Nephron (organoid): ENCODE data around the gene PRIMA1.

Experiments
- H3K27ac Mint-ChIP-seq, 3 experiments: 2 replicates each; pipeline ENCODE4 v1.8.0; 2020; ENCODE audit warnings: mixed read lengths in 3 of 3, mild to moderate bottlenecking in 2 of 3, moderate library complexity in 1 of 3
- H3K27me3 Mint-ChIP-seq: 2 replicates; pipeline ENCODE4 v1.8.0; 2021; ENCODE audit warnings: low read depth, mild to moderate bottlenecking, moderate library complexity, mixed read lengths
- H3K36me3 Mint-ChIP-seq: 2 replicates; pipeline ENCODE4 v1.8.0; 2020; ENCODE audit warnings: low read depth, mixed read lengths
- H3K4me1 Mint-ChIP-seq: 2 replicates; pipeline ENCODE4 v1.8.0; 2020; ENCODE audit warnings: mixed read lengths
- H3K4me3 Mint-ChIP-seq, 3 experiments: 2 replicates each; pipeline ENCODE4 v1.8.0; 2020; ENCODE audit warnings: mild to moderate bottlenecking in 3 of 3, mixed read lengths in 3 of 3, moderate library complexity in 2 of 3
- H3K9me3 Mint-ChIP-seq: 2 replicates; pipeline ENCODE4 v1.8.0; 2020; ENCODE audit warnings: mixed read lengths
- TF ChIP-seq, protein P1 (sequence below), 3 experiments: fragments of 200-600 bp; sonication (generic); IDR thresholded peaks; one replicate each; pipeline ENCODE4 v1.5.0; 2021; ENCODE audit warnings: antibody characterized with exemption in 3 of 3; ENCODE audit not compliant: unreplicated experiment in 3 of 3

PRIMA1 gene

DNA sequence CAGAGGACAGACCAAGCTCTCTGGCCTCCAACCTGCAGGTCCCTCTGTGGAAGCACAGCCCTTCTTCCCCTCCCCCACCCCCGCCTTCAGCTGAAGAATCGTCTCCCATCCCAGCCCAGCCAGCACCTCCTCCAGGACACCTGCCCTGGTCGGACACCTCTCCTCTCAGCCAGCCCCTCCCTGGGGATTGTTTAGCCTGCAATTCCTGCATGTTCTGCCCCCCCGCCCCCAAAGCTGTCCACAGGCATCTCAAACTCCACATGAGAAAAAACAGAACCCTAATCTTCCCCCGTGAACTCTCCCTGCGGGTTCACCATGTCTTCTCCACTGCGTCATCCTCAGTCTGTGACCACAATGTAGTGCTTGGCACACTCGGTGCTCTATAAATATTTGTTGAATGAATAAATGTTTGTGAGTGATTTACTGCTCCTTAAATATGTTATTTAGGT is 24.1 kb downstream of the PRIMA1 start:
- Mint-ChIP-seq H3K27ac (no peak overlapping the region), H3K27me3 (peaks cover 30% of the 10 kb centered on the region), H3K36me3 (no peaks in the 10 kb centered on the region), H3K9me3 (no peaks in the 10 kb centered on the region), H3K4me3 (no peak overlapping the region), H3K4me1 (peaks cover 30% of the 10 kb centered on the region)
- TF ChIP-seq, protein P1, sequence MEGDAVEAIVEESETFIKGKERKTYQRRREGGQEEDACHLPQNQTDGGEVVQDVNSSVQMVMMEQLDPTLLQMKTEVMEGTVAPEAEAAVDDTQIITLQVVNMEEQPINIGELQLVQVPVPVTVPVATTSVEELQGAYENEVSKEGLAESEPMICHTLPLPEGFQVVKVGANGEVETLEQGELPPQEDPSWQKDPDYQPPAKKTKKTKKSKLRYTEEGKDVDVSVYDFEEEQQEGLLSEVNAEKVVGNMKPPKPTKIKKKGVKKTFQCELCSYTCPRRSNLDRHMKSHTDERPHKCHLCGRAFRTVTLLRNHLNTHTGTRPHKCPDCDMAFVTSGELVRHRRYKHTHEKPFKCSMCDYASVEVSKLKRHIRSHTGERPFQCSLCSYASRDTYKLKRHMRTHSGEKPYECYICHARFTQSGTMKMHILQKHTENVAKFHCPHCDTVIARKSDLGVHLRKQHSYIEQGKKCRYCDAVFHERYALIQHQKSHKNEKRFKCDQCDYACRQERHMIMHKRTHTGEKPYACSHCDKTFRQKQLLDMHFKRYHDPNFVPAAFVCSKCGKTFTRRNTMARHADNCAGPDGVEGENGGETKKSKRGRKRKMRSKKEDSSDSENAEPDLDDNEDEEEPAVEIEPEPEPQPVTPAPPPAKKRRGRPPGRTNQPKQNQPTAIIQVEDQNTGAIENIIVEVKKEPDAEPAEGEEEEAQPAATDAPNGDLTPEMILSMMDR (IDR thresholded peaks at IDR 0.05; ENCODE audit: unreplicated experiment in 3 of 3): no peak

DNA sequence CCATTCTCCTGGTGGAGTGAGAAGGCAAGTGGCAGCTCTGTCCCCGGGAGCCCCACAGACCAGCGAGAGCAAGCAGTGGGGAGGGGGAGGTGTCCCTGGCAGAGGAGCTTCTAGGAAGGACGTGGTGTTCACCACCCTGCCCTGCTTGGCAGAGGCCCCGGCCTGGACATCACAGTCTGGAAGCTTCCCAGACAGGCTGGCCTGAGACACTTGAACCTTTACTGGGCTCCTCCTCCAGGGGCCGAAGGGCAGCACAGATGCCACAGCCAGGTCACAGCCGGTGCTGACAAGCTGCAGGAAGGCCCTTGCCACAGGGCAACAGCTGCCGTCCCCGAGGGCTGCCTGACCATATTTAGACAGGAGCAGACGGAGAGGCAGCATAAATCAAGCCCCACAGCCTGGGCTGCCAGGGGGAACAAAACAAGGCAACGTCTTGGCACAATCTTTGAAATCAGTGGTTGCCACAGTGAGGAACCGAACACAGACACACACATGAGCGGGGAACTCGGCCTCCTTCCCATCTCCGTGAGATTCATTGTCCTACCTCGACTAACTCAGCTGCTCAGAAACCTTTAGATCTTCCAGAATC is 28.5 kb downstream of the PRIMA1 start:
- Mint-ChIP-seq H3K4me1 (peaks cover 37% of the 10 kb centered on the region), H3K27me3 (peaks cover 20% of the 10 kb centered on the region), H3K27ac (peak overlapping the region in 2 of 3 experiments; percentile 55 to 64), H3K4me3 (no peak overlapping the region), H3K36me3 (no peaks in the 10 kb centered on the region), H3K9me3 (no peaks in the 10 kb centered on the region)
- TF ChIP-seq, protein P1 (IDR thresholded peaks at IDR 0.05; ENCODE audit: unreplicated experiment in 3 of 3): no peak

DNA sequence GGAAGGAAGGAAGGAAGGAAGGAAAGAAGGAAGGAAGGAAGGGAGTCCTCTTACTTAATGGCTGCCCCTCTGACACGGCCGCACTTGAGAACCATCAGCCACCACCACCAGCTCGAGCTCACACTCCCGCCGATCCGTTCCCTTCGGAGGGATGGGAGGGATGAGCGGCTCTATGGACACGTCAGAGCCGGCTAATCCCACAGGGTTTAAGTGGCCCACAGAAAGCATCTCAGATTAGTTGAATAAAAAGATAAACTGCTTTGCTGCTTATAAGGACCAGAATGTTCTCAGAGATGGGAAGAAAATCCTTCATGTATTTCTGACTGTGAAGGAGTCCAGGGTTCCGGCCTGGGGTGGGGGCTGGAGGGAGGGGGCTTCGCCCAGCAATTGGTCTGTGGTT is 31.1 kb downstream of the PRIMA1 start:
- Mint-ChIP-seq H3K4me3 (no peak overlapping the region), H3K36me3 (no peaks in the 10 kb centered on the region), H3K9me3 (no peaks in the 10 kb centered on the region), H3K27me3 (peaks cover 11% of the 10 kb centered on the region), H3K27ac (no peak overlapping the region), H3K4me1 (peaks cover 32% of the 10 kb centered on the region)
- TF ChIP-seq, protein P1 (IDR thresholded peaks at IDR 0.05; ENCODE audit: unreplicated experiment in 3 of 3): no peak

DNA sequence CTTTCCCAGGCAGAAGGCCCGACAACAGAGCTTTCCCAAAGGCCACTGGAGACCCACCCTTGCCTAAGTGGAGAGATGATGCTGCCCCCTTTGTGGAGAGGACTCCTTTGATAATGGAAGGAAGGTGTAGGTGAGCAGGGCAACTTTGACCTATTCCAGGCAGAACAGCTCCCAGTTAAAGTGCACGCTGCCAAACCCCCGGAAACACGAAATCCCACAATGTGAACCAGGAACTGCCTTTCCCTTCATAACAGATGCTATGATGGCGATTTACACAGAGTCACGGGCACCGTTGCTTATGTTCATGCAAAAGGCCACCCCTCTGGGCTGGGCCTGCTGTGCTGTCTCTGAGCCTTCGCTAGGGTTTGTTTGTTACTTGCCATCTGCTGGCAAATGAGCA is 34.6 kb downstream of the PRIMA1 start:
- H3K4me1 Mint-ChIP-seq: peaks cover 6% of the 10 kb centered on the region
- H3K27ac Mint-ChIP-seq: no peak overlapping the region
- H3K4me3 Mint-ChIP-seq: no peak overlapping the region
- no peaks in the 10 kb centered on the region for H3K36me3 Mint-ChIP-seq
- H3K9me3 Mint-ChIP-seq: no peaks in the 10 kb centered on the region
- TF ChIP-seq, protein P1 (IDR thresholded peaks at IDR 0.05; ENCODE audit: unreplicated experiment in 3 of 3): no peak
- H3K27me3 Mint-ChIP-seq: peaks cover 12% of the 10 kb centered on the region

DNA sequence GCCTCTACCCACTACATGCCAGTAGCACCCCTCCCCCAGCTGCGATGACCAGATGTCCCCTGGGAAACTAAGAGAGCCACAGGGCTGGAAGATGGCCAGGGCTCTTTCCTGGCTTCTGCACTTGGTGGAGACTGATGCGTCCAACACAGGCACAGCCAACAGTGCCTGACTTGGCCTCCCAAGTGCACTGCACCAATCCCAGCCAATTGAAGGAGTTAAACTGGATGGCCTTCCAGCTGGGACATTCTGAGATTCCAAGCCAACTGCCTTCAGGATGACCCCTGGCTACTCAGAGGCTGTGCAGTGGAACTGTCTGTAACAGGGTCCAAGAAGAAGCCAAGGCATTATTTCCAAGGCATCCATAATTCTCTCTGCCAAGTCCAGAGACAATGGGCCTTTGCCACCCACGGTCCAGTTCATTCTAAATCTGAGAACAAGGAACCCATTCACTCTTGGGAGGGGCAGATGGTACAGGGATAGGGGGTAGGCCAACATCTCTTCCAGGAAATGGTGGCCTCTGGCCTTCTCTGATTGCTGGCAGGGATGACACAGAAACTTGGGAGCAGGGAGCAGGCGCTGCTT is 35.2 kb downstream of the PRIMA1 start:
- Mint-ChIP-seq H3K36me3 (no peaks in the 10 kb centered on the region), H3K4me1 (peaks cover 6% of the 10 kb centered on the region), H3K4me3 (no peak overlapping the region), H3K27me3 (peaks cover 12% of the 10 kb centered on the region), H3K27ac (no peak overlapping the region), H3K9me3 (no peaks in the 10 kb centered on the region)
- TF ChIP-seq, protein P1 (IDR thresholded peaks at IDR 0.05; ENCODE audit: unreplicated experiment in 3 of 3): no peak
